Measurements from ENCODE around the gene ENOX1.

- TF ChIP-seq NFRKB (IDR thresholded peaks at IDR 0.05) = no peak
- no peak for TF ChIP-seq ARNT (IDR thresholded peaks at IDR 0.05)
- TF ChIP-seq FOXM1 (IDR thresholded peaks at IDR 0.05; ENCODE audit: borderline replicate concordance) = no peak
- no peak for TF ChIP-seq BHLHE40 (IDR thresholded peaks at IDR 0.05; ENCODE audit: borderline replicate concordance)
- no peak for TF ChIP-seq ELF4 (IDR thresholded peaks at IDR 0.05)
- TF ChIP-seq HDGF (IDR thresholded peaks at IDR 0.05; ENCODE audit: borderline replicate concordance) = no peak
- TF ChIP-seq LEF1 (IDR thresholded peaks at IDR 0.05; ENCODE audit: borderline replicate concordance) = no peak
Measured at GRCh38 chr13:43363156-43363953, 423.4 kb downstream of the ENOX1 start.
